HUES6 (cell line): ENCODE results near the gene RCOR1.

ENCODE experiments used
- H3K27ac ChIP-seq: 2 replicates; pipeline ENCODE4 v1.7.0; 2013; ENCODE audit warnings: low read depth, mild to moderate bottlenecking, low read length, inconsistent platforms
- H3K27me3 ChIP-seq: 2 replicates; pipeline ENCODE4 v1.6.1; 2013; ENCODE audit warnings: low read length; ENCODE audit not compliant: control insufficient read depth, insufficient read depth
- H3K36me3 ChIP-seq: 2 replicates; pipeline ENCODE4 v1.6.1; 2013; ENCODE audit warnings: low read length; ENCODE audit not compliant: control insufficient read depth, insufficient read depth
- H3K4me1 ChIP-seq: 2 replicates; pipeline ENCODE4 v1.6.1; 2013; ENCODE audit warnings: low read length; ENCODE audit not compliant: control insufficient read depth, insufficient read depth
- H3K4me3 ChIP-seq: 2 replicates; pipeline ENCODE4 v1.5.1; 2013; ENCODE audit warnings: low read depth, low read length
- H3K9ac ChIP-seq: one replicate; pipeline ENCODE4 v1.6.1; 2013; ENCODE audit warnings: mild to moderate bottlenecking, low read length
- H3K9me3 ChIP-seq: 2 replicates; pipeline ENCODE4 v1.6.1; 2013; ENCODE audit warnings: low read depth, low read length; ENCODE audit not compliant: control insufficient read depth, insufficient read depth

The RCOR1 gene

DNA sequence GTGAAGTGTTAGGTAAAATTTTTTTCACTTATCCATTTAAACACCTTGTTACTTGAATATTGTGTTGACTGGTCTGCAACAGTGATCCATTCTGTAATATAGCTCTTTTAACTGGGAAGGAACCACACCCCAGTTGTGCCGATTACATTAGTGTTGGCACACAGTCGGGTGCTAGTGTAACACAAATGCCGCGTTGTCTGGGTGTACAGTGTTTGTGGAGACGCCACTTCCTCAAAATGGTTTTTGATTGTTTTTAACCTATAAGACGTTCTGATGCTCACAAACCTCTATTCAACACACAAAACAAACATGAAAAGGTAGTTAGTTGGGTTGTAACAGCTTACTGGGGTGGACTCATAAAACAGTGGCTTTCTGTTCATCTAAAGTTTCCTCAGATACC is 136.8 kb downstream of the RCOR1 start:
- H3K36me3 ChIP-seq, result peaks cover 69% of the 10 kb centered on the region

DNA sequence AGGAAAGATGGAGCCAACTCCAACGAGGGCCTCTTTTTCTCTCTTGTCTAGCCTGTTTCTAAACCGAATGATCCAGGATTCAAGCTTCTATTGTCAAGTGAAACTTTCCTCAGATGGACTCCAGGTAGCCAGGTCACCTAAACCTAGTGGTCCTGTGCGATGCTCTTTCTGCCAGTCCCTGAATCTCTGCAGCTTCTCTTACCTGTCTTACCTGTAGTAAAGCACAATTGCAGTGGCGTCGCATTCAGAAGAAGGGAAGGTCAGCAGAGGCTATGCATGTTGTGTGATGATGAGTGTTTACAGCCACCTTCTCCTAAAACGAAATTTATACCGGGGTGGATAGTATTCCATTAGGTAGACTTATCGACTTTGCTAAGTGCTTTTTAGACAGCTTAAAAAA is 137.4 kb downstream of the RCOR1 start:
- H3K4me1 ChIP-seq, result peaks cover 5% of the 10 kb centered on the region; the same call in 1 of the 2 replicates
- H3K27me3 ChIP-seq, result no peaks in the 10 kb centered on the region
- peaks cover 65% of the 10 kb centered on the region for H3K36me3 ChIP-seq
- H3K9ac ChIP-seq, result no peak overlapping the region
- no peak overlapping the region for H3K4me3 ChIP-seq
- no peak overlapping the region for H3K27ac ChIP-seq
- H3K9me3 ChIP-seq, result no peaks in the 10 kb centered on the region

More for the DNA sequence above, 136.8 kb downstream of the RCOR1 start:
- Histone ChIP-seq H3K27me3 (no peaks in the 10 kb centered on the region), H3K4me3 (no peak overlapping the region), H3K9me3 (no peaks in the 10 kb centered on the region), H3K4me1 (peaks cover 5% of the 10 kb centered on the region; the same call in 1 of the 2 replicates), H3K9ac (no peak overlapping the region), H3K27ac (no peak overlapping the region)

DNA sequence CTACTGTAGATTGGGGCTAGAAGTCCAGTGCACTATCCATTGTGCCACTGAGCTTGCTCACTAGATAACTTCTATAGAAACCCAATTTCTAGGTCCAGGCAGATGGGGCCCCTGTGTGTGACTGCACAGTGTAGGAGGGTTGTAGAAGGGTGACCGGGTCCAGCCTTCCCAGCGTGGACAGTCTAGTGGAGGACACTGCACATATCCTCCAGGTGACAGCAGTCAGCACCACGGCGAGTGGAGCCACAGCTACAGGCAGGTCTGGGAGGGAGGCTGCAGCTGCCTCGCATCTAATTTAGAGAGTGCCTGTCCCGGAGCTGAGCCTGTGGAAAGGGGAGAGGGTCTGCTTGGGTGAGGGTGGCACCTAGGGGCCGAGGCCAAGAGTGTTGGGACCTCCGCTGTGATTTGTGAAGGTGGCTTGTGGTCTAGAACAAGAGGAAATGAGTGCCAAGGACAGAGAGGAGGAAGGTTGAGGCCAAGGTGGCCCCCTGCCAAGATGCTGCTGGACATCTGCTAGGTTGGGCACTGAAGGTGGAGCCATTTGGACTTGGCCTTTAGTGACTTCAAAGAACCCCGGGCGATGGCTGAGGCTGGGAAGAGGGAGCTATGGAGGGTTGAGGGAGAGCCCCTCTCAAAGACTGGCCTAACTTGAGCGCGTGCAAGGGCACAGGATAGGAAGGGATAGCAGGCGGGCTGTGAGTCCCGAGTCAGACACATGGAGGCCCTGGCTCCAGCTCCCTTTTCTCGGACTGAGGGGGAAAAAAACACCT is 138.8 kb downstream of the RCOR1 start:
- Histone ChIP-seq H3K9ac (no peak overlapping the region), H3K36me3 (peaks cover 52% of the 10 kb centered on the region), H3K4me3 (no peak overlapping the region), H3K9me3 (no peaks in the 10 kb centered on the region), H3K27me3 (no peaks in the 10 kb centered on the region), H3K4me1 (peaks cover 5% of the 10 kb centered on the region; the same call in 1 of the 2 replicates), H3K27ac (no peak overlapping the region)

DNA sequence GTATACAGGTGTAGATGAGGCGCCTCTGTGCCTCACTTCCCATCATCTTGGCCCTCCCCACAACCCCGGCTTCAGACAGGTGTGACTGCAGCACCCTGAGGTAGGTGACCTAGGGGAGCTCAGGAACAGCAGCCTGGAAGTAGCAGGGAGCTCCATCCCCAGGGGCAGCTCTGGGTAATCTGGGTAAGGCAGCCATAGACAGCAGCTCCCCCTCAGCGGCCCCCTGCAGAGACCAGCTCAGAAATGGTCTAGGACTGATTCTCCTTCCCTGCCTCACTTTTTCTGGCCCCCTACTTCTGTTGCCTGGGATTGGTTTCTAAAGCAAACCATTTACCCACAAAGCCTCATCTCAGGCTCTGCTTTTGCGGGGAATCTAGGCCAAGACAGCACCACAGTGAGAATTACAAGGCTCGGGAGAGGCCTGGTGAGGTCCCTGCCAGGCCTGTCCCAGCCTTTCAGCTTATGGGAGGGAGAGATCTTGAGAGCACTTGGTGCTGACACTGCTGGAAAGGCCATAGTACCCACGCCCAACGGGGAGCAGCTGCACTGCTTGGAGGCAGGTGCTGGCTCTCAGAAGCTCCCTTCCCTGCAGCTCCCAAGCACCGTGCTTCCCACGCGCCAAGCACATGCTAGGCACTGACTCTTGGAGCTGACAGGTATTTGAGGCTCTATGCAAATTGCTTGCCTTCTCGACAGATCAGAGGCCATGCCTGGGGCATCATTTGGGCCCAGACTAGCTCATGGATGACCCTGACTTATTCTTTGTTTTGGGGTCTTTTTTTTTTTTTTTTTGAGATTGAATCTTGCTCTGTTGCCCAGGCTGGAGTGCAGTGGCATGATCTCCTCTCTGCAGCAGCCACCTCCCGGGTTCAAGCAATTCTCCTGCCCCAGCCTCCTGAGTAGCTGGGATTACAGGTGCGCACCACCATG is 139.7 kb downstream of the RCOR1 start:
- no peaks in the 10 kb centered on the region for H3K9me3 ChIP-seq
- H3K9ac ChIP-seq, result no peak overlapping the region
- no peak overlapping the region for H3K4me3 ChIP-seq
- H3K36me3 ChIP-seq, result peaks cover 49% of the 10 kb centered on the region
- no peaks in the 10 kb centered on the region for H3K27me3 ChIP-seq
- H3K4me1 ChIP-seq, result 0 out of 2 replicates have a peak, but pooled peaks cover 5% of the 10 kb centered on the region
- H3K27ac ChIP-seq, result no peak overlapping the region

DNA sequence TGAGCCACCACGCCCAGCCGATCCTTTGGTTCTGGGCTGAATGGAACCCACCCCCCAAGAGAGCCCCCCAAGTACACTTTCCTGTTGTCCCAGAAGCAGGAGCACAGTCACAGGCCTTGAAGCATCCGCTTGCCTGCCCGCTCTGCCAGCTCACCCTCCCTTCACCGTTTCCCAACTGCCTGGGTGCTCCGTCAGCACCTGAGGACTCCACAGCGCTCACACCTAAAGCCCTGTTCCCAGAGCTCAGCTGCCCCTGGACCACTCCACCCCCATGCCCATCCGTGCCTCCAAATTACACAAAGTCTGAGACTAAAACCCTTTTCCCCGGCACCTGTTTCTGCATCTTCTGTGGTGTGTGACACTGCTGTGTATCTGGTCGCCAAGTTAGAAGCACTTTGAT is 140.5 kb downstream of the RCOR1 start:
- H3K36me3 ChIP-seq, result peaks cover 42% of the 10 kb centered on the region
- H3K27me3 ChIP-seq, result no peaks in the 10 kb centered on the region
- no peaks in the 10 kb centered on the region for H3K4me1 ChIP-seq
- no peak overlapping the region for H3K9ac ChIP-seq
- H3K4me3 ChIP-seq, result no peak overlapping the region
- no peak overlapping the region for H3K27ac ChIP-seq
- no peaks in the 10 kb centered on the region for H3K9me3 ChIP-seq

DNA sequence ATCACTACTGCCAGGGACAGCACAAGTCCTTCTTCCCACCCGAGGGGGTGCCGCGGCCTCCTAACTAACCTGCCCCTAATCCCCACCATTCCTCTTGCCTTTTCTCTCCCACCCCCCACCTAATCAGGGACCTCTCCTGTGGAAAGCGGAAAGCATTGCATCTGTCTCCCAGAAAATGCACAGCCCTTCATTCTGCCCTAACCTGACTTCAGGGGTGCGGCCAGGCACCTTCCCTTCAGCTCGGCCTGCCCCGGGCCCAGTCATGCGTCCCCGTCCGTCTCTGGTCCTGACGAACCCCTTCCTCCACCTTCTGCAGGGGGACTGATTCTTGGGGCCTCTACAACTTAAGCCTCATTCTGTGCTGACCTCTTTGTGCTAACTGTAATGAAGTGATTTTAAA is 140.9 kb downstream of the RCOR1 start:
- H3K9ac ChIP-seq, result no peak overlapping the region
- H3K27ac ChIP-seq, result no peak overlapping the region
- H3K36me3 ChIP-seq, result peaks cover 42% of the 10 kb centered on the region
- no peaks in the 10 kb centered on the region for H3K27me3 ChIP-seq
- no peaks in the 10 kb centered on the region for H3K9me3 ChIP-seq
- no peaks in the 10 kb centered on the region for H3K4me1 ChIP-seq
- H3K4me3 ChIP-seq, result no peak overlapping the region

DNA sequence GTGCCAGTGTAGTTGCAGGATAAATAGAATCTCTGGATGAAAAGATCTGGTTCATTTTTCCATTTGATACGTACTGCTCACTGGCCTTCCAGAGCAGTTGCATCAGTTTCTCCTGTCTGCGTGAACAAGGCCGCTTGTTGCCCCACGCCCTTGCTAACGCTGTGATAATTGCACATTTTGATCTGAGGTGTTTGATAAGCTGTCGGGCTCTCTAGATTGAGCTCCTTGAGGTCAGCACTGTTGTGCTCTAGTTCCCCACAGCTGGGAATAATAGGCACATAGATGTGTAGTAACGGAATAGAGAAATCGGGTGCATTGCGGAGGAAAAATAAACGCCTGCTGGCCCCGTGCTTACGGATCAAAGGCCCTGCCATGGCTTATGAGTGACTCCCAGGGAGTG is 142.0 kb downstream of the RCOR1 start:
- Histone ChIP-seq H3K4me1 (no peaks in the 10 kb centered on the region), H3K9ac (no peak overlapping the region), H3K9me3 (no peaks in the 10 kb centered on the region), H3K36me3 (peaks cover 33% of the 10 kb centered on the region), H3K27me3 (no peaks in the 10 kb centered on the region), H3K27ac (no peak overlapping the region), H3K4me3 (no peak overlapping the region)

DNA sequence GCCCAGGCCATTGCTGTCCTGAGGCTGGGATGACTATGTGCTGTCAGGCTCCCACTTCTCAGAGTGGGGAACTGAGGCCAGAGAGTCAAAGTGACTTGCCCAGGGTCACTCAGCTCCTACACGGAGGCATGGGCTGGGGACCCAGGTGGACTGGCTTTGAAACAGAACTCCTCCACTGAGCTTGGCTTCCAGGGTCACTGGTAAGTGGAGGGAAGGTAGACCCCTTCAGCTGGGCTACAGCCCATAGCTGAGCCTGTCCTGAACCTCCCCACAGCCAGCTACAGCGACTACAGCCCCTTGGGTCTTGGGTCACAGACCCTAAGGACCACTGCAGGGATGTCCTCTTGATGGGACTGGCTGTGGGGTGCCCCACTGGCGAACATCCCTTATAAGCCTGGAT is 144.5 kb downstream of the RCOR1 start:
- H3K9me3 ChIP-seq, result peaks cover 11% of the 10 kb centered on the region

DNA sequence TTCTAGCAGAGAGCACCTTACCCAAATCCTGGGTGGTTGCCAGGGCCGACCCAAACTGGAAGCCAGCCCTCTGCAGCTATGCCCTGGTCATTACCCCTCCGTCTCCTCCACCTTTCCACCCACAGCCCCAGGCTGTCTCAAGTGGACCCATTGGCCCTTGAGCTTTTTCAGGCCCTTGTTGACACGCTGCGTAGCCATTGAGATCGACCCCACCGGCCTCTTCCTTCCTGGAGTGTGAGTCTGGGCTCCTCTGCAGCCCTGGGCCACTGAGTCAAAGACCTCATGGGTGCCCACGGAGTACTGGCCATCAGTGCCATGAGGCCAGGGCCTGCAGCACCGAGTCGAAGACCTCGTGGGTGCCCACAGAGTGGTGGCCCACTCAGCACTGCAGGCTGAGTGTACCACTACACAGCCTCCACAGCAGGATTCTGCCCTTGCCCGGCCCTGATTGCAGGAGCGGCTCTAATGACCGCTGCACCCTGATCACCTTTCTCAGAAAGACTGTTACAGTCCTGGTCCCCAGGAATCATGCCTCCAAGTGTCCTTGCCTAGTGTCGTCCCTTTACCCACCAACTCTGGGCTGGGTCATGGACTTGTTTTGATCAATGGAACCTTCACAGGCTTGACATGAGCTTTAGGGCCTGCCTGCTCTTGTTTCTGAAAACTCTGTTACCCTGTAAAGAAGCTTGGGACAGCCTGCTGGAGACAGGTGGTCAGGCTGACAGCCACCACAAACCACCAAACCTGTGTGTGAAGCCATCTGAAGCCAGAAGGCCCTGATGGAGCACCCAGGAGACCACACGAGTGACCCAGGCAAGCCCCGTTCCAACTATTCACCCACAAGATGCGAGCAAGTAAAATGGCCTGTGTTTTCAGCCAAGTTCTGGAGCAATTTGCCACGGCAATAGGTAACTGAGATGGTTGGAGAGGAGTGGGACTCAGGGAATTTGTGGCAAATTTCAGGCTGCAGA is 145.2 kb downstream of the RCOR1 start:
- Histone ChIP-seq H3K9ac (no peak overlapping the region), H3K4me1 (no peaks in the 10 kb centered on the region), H3K27me3 (no peaks in the 10 kb centered on the region), H3K4me3 (no peak overlapping the region), H3K9me3 (peaks cover 13% of the 10 kb centered on the region), H3K36me3 (peaks cover 18% of the 10 kb centered on the region; the same call in 1 of the 2 replicates), H3K27ac (no peak overlapping the region)

More for the DNA sequence above, 144.5 kb downstream of the RCOR1 start:
- no peak overlapping the region for H3K4me3 ChIP-seq
- peaks cover 21% of the 10 kb centered on the region; the same call in 1 of the 2 replicates for H3K36me3 ChIP-seq
- no peaks in the 10 kb centered on the region for H3K4me1 ChIP-seq
- no peaks in the 10 kb centered on the region for H3K27me3 ChIP-seq
- H3K9ac ChIP-seq, result no peak overlapping the region
- H3K27ac ChIP-seq, result no peak overlapping the region

DNA sequence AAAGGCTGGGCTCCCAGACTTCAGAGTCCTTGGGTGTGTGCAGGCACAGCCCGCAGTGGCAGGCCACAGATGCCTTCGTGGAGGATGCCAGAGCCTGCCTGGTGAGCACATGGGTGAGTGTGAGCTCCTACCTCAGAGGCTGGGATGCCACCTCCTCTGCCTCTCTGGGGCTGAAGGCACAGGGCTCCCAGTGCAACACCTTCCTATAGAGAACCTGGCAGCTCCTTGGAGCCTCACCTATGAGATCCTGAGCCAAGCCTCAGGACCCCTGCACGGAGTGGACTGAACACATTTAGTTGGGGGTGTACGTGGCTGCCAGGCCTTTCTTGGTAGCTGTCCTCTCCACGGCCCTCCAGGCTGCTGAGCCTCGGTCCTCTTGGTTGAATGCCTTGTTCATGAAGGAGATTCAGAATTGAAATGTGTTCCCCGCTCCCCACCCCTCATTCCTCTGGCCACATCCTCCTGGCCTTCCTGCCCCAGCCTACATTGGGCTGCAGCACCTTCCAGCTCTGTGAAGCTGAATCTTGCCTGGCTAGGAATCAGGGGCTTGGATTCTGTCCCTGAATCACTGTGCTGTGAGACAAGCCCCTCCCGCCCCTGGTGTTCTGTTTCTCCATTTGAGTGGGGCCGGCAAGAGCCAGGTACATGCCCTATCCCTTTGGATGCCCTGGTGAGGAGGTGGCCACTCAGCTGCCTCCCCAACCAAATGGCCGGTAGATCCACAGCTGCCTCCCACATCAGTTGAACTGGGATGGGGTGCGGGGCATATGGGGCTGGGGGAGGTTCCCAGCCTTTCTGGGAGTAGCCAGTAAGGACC is 146.1 kb downstream of the RCOR1 start:
- H3K36me3 ChIP-seq, result peaks cover 17% of the 10 kb centered on the region; the same call in 1 of the 2 replicates
- H3K9me3 ChIP-seq, result peaks cover 16% of the 10 kb centered on the region
- no peak overlapping the region for H3K27ac ChIP-seq
- no peak overlapping the region for H3K9ac ChIP-seq
- no peak overlapping the region for H3K4me3 ChIP-seq
- H3K4me1 ChIP-seq, result no peaks in the 10 kb centered on the region
- H3K27me3 ChIP-seq, result no peaks in the 10 kb centered on the region
